Iris pigment epithelial cell (primary cell): Measurements from ENCODE around the gene PEAR1.

Source experiments
- DNase-seq: peaks from one replicate; pipeline ENCODE4 v3.0.0-alpha.2; 2011; ENCODE audit warnings: low read depth

Gene PEAR1

DNA sequence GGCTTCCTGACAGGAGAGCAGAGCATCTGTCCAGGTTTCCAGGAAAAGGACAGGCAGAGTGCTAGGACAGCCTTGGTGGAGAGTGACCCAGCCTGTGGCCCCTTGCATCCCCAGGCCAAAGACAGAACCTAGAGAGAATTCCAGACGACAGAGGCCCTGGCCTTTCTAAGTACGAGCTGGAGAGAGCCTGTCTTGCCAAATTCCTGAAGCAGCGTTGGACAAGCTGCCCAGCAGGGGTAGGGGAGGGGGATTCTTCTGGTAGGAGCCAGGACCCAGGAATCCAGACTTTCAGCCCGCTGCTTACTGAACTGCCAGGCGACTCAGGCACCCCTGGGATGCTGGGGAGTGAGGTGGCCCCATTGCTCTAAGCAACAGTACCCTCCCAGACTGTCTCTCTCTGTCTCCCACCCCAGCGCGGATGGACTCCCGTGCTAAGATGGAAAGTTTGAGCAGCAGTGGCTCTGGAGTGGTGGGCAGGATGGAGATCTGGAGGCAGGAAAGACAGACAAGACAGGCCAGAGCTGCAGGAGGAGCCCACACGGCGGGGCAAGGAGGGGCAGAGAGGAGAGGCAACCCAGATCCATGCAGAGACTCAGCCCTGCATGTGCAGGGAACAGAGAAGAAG lies 8.8 kb upstream of the PEAR1 start:
- no peak for DNase-seq

DNA sequence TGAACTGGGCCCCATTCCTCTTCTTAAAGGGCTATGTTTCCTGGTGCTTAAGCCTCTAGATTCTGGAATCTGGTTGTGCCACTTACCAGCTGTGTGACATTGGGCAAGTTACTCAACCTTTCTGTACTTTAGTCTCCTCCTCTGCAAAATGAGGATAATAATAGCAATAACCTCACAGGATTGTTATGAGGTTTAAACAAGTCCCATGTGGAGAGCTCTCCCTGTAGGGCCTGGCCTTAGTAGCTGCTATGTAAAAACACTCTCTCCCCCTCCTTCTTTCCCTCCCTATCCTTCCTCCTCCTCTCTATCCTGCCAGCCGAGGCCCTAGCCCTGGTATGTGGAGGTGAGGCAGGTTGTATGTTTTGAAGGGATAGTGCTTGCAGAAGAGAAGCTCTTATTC lies 8.2 kb upstream of the PEAR1 start:
- no peak for DNase-seq

DNA sequence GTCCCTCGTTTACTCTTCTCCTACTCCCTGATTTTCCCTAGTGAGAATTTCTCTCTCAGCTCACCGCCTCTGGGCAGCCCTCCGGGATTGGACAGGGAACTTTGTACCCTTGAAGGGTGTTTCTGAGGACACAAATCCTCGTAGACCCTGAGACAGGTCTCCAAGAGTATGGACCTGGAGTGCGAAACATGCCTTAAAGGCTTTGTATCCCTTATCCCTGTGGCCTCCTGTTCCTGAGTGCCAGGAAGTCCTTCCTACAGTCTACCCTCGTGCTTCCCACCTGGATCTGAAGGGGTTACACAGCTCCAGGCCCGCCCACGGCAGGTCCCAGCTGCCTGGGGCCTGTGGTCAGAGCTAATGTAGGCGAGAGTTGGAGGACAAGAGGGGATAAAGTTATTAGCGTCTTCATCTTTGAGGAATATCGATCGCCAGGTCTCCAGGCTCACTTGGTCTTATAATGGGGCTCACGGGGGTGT lies 7.6 kb upstream of the PEAR1 start:
- DNase-seq = no peak

DNA sequence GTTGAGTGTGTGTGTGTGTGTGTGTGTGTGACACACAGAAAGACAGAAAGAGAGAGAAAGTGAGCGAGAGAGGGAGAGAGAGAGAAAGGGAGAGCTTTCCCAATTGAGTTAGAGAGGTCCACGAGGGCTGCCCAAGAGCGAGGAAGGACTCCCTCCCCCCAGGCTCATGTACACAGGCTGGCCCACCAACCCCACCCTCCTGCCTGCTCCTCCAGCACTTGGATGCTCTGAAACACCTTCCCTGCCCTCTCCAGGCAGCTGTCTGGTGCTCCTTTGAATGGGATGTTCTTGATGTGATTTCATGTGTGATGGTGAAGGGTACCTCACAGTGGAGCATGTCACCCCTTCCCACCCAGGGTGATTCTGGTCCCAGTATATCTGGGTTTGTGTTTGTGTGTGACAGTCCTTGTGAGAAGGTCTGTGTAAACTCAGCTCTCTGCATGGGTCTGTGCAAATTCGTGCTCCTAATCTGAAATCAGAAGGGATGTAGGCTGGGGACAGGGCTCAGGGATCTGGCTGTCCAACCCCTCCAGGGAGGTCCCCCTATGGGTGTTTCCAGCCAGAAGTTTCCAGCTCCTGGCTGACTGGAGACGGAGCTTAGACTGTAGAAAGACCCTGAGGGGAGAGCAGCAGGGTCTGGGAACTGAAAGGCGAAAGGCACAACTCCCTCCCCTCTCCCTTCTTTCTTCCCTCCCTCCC lies 6.8 kb upstream of the PEAR1 start:
- no peak for DNase-seq

DNA sequence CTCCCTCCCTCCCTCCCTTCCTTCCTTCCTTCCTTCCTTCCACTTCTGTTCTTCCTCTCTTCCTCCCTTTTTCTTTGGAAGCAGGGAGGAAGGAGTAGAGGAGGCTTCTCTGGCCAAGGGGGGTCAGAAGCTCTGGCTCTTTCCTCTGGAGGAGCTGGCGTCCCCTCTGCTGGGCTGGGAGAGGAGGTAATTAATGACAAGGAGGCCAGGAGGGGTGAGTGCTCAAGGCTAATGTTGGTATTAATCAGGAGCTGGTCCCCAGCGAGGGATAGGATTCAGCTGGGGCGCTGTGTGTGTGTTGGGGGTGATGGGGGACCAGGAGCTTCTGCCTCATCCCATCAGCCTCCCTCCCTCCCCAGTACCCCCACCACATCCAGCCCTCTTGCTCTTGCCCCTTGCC lies 6.2 kb upstream of the PEAR1 start:
- DNase-seq = no peak

DNA sequence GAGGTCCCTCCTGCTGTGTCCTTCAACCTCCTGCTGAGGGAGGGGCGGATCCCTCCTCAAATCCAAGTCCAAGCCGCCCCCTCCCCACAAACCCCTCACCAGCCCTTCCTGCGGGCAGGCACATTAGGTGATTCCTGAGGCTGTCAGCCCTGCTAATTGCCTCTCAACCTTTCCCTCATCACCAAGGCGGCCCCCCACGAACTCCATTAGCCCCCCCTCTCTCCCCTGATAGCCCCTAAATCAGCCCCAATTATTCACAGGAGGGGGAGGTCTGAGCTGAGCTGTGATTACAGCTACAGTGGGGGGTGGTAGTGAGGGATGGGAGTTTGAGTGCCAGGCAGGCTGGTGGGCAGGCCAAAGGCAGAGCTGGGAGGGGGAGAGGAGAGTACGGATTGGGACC lies 5.8 kb upstream of the PEAR1 start:
- DNase-seq = no peak

DNA sequence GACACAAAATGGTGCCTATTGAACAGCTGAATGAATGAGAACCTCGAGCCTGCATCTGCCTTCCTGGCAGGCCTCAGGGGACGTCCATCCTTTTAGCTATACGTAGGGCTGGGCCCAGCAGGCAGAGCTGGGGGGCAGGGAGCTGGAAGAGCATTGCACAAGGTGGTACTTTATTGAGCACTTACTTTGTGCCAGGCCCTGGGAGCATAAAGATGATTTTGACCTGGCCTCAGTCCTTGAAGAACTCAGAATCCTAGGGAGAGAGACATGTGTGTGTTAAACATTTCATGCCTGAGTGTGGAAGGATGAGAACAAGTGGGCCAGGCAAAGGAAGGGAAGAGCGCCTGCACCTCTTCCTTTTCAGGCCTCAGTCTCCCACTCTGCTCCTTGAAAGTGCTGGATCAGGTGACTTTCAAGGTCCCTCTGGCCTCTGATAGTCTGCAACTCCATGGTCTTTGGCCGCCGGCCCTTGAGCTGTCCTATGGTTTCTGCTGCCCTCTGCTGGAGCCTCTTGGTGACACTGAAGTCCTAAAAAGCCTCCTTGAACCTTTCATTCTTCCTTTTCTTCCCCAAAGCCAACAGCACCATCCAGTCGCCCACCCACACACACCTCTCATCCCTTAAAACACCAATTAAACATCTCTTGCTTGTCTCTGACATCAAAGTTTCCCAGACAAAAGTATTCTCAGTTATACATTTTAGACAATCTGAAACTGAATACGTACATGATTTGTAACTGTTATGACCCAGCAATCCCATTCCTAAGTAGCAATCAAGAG lies 3.5 kb upstream of the PEAR1 start:
- peak; percentile 76 for DNase-seq

DNA sequence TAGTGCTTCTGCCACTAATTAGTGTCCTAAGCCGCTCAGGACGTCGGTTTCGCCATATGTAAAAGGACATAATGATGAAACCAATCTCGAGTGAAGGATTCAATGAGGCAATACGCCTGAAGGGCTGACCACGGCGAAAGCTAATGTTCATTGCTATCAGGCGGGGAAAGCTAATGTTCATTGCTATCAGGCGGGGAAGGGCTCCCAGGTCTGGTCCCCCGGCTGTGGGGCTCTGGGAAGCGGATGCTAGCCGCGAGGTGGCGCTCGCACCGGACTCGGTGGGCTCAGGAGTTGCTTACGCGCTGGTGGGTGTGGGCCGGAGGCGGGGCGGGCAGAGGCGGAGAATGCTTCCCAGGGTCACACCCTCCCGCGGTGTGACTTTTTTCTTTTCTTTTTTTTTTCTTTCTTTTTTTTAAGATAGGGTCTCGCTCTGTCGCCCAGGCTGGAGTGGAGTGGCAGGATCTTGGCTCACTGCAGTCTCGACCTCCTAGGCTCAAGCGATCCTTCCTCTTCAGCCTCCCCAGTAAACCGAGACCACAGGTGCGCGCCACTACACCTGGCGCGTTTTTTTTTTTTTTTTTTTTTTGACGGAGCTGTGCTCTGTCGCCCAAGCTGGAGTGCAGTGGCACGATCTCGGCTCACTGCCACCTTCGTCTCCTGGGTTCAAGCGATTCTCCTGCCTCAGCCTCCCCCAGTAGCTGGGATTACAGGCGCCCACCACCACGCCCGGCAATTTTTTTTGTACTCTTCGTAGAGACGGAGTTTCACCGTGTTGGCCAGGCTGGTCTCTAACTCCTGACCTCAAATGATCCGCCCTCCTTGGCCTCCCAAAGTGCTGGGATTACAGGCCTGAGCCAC lies 1.1 kb upstream of the PEAR1 start:
- peak; percentile 89 for DNase-seq

DNA sequence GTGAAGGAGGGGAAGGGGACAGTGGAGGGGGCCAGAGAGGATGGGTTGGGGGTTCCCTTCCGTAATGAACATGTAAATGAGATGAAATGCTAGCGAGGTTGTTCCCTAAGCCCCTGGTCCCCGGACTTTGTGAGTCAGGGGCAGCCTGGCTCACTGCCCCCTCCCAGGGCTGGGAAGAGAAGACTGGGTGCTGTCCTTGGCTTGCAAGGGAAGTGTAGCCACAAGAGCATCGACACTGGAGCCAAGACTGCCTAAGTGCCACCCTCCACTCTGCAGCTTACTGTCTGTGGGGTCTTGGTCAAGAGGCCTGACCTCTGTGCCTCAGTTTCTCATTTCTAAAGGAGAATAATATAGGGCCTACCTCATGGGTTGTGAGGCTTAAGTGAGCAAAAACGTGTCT lies 483 bp downstream of the PEAR1 start:
- peak; percentile 38 for DNase-seq

DNA sequence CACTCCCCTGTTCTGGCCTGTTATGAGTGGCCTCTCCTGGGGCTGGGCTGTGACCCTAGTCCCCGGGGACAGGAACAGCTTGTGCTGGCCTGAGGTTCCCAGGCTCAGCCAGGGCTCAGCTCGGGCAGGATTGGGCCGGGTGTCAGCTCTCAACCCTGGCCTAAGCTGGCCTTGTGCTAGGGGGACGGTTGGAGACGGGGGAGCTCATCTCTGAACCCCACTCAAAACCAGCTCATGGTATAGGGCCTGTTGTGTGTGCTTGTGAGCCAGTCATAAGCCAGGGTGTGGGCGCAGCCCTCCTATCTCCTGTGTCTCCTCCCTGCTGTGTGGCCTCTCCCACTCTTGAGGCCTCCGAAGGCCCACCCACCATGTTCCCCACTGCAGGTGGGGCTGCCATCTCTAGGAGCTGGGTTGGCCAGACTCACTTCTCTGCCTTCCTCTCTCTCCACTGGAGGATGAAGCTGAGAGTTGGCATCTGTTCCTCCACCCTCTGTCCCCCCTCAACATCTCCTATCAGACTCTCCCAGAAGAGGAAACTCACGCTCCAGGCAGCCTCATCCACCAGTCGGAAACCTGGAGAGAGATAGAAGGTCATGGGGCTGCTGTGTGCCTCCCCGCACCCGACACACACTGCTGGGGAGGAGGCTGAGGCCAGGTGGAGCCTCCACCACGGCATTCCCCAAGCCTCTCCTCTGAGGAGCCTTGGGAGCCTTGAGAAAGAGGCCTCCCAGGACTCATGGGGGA lies 1.4 kb downstream of the PEAR1 start:
- DNase-seq = peak; percentile 67

DNA sequence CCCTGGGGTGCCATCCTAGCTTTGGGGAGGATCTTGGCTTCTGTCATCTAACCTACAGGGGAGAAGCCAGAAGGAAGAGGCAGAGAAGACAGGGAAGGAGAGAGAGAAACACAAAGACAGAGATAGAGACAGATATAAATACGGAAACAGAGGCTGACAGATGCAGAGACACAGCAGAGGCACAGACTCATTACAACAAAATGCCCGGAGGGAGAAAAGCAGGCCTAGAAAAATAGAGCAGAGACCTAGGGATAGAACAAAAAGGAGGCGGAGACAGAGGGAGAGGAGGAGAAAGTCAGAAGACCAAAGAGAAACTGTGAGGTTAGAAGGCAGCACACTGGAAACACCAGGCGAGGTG lies 1.9 kb downstream of the PEAR1 start:
- peak; percentile 56 for DNase-seq

DNA sequence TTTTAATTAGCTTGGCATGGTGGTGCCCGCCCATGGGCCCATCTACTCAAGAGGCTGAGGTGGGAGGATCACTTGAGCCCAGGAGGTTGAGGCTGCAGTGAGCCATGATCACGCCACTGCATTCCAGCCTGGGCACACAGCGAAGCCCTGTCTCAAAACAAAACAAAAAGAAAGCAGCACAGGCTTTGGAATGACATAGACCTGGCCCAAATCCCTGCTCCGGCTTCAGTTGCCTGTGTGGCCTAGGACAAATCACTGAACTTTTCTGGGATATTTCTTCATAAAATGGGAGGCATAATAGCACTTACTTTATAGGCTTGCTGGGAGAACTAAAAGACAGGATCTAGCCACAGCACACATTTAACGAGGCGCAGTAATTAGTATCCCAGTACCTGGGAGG lies 2.4 kb downstream of the PEAR1 start:
- no peak for DNase-seq

DNA sequence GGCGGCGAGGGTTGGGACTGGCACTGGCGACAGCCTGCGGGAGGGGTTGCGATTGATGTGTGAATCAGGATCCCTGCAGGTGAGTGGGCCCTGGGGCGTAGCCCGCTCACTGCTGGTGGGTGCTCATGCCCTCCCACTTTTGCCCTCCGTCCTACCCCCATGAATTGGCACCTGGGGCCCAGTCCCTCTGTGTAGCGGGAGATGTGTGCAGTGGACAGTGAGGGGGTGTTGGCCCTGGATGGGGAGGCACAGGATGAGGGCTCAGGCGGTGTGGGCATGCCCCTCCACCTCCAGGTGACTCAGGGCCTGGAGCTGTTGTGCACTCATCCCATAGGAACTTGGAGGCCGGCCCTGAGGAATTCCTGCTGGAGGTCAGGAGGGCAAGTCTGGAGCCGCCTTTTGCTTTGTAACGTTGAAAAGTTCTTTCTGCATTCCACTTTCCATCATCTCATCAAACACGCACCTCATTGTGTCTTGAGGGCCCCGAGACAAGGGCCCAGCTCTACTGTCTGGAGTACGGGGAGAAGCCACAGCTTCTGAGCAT lies 3.0 kb downstream of the PEAR1 start:
- DNase-seq = peak; percentile 87

DNA sequence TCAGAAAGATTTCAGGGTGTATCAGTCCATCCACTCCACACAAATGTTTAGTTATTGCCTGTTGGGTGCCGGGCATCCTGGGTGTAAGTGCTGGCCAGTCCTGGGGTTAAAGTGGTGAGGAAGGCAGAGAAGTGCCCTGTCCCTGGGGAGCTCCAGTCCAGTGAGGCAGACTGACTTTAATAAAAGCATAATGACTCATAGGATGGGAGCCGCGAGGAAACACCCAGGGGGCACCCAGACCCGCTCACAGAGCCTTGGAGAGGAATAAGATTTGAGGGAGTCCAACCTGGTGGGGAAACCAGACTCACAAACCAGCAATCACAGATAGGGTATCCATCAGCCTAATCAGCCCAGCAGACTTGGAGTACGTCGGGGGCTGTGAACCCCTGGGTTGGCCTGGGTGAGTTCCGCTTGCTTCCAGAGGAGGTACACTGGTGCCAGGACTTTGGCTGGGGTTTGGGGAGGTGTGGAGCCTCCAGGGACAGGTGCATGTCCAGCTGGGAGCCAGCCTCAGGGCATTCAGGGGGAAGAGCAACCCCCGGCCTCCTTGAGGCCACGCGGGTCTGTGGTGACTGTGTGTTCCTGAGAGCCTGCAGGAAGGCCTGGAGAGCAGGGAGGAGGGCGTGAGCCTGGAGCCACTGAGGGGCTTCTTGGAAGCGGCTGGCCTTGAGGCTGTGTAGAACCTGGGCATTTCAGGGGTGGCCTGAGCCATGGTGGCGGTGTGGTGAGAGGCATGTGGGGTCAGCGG lies 3.7 kb downstream of the PEAR1 start:
- DNase-seq = peak; percentile 73

DNA sequence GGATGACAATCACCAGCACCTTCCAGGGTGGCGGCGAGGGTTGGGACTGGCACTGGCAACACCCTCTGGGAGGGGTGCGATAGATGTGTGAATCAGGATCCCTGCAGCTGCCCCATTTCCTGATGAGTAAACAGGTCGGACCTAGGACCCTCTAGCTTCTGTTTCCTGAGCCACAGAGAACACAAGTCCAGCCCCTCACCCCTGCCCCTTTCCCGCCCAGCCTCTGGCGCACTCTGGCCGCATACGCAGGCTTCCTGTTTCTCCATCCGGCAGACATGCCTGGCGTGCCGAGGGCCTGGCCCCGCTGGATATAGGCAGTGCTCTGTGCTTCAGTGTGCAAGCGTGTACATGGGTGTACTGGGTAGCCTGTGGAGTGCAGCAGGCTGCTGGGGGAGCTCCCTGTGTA lies 4.6 kb downstream of the PEAR1 start:
- DNase-seq = peak; percentile 77

DNA sequence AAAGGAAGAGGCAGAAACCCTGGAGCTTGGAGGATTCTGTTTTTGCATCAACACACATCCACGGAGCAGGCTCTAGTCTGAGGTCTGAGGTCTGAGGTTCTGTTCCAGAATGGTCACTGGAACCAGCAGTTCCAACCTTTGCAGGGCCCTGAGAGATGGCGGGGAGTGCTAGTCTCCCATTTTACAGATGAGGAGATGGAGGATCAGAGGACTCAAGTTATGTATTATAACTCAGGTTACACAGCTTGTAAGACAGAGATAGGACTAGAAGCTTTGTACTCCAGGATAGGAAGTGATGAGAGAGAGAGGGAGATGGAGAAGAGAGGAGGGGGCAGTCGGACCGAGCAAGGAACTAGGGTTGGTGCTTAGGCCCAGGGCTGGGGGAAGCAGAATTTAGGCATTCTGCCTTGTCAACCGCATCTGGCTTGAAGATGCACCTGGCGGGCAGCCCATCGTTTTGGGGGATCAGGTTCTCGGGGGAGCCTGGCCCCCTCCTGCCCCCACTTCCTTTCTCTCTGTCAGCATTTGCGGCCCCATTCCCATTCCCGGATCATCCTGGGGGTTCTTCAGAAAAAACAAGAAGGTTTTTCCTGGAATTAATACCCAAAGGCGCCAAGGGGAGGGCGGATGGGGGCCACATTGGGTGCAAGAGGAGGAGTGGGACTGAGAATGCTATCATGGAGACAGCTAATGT lies 5.6 kb downstream of the PEAR1 start:
- DNase-seq = no peak

DNA sequence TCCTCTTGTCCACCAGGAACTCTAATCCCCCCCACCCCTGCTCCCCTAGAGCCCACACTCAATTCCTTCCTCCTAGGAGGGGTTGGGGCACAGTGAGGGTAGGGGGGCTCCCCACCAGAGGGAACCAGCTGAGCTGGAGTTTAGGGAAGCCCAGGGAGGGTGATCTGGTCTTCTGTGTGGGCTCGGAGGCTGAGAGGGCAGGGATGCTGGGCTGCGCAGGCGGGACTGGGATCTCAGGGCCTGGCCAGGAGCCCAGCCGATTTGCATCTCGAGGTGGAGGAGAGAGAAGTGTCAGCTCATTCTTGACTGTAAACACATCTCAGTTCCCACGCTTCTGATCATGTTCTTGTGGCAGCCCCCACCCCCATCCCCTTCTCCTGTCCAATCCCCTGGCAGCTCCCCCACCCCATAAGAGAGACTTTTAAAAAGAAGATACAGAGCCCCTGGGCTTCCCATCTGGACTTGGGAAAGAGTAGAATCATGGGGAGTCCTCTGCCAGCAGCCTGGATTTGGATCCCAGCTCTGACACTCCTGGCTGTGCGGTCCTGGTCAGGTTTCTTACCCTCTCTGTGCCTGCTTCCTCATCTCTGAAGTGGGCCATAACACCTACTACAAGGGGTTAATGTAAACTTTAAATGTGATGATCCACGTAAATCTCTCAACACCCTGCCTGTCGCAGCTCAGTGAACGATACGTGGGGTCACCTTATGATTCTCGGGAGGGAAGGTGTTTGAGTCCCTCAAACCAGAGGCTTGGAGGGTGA lies 6.6 kb downstream of the PEAR1 start:
- DNase-seq = peak; percentile 94

DNA sequence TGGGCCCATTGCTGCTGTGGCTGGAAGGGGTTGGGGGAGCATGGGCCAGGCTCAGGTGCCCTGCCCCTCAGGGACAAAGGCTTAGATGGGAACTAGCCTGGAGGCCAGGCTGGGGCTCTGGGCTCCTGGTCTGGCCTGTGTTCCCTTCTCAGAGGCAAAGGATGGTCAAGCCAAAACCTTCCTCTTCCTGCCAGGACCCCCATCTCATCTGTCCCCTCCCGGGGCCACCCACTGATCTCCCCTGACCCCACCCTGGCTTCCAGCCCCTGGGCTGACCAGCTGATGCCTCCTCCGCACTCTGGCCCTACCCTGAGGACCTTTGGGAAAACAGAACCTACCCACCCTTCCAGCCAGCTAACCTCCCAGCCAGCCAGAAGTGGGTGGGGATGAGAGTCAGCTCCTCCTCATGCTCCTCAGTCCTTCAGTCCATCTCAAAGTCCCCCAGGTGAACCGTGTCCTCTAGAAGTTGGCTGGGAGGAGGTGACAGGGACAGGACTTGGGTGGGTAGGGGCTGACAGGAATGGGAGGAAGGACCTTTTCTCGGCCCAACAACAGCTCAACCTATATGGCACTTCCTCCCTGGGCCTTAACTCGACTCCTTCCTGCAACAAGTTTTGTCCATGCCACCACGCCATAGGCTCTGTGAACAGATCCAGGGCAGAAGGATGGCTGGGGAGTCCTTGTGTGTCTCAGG lies 7.5 kb downstream of the PEAR1 start:
- no peak for DNase-seq

DNA sequence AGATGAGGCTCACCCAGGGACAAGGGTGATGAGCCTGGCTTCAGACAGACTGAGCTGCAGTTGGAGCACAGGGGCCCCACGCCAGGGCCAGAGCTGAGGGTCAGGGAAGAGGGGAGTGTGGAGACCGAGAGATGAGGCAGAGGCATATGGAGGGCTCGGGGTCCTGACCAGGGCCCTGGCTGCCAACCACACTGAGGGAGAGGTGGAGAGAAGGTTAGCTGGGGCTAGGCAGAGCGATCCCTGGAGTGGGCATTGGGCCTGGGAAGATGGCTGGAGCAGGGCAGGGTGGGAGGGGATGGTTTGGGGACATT lies 8.0 kb downstream of the PEAR1 start:
- no peak for DNase-seq
